ENCODE data around the gene NPPA. TPM values are rescaled to one million over a fixed set of nuclear protein-coding genes. Genes with fewer than 3 reads are reported as not detected.

NPPA gene
- total RNA-seq, 1 experiment from 2014 or later: not detected

DNA sequence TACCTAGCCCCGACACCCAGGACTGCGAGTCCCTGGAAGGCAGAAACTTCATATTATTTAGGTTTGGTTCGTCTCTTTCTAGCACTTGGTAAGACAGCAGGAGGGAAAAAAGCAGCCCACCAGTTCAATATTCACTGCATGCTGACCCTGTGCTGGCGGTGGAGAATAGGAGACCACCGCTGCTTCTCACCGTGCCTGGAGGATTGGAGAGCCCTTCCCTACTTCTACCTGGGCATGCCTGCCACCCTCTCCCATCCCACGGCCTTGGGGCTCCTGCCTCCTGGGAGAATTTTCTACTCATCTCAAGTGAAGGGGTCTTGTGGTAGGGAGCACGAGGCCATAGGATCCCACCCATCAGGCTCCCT lies 47.2 kb downstream of the NPPA start (continued):
- TF ChIP-seq, protein P1, sequence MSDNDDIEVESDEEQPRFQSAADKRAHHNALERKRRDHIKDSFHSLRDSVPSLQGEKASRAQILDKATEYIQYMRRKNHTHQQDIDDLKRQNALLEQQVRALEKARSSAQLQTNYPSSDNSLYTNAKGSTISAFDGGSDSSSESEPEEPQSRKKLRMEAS (IDR thresholded peaks at IDR 0.05): no peak

GRCh38 chr1:11799896-11800295 lies 47.7 kb downstream of the NPPA start:
- ChIA-PET RAD21 (ENCODE audit: low non-redundant PET in 1 of 2, low total read pairs in 2 of 2, uncharacterized antibody in 2 of 2, unreplicated experiment in 2 of 2) (no interaction called here), POLR2A (no interaction called here)

More at GRCh38 chr1:11799896-11800295, 47.7 kb downstream of the NPPA start:
- Histone ChIP-seq H3K9me2 (ENCODE audit: insufficient read depth) (no peaks in the 10 kb centered on the region), H2AFZ (ENCODE audit: low read depth, low read length, poor library complexity, severe bottlenecking) (no peak overlapping the region), H3K36me3 (ENCODE audit: control insufficient read depth in 1 of 2, insufficient read depth in 2 of 2, low read length in 2 of 2) (no peaks in the 10 kb centered on the region), H3K27me3 (ENCODE audit: insufficient read depth, low read length) (no peaks in the 10 kb centered on the region), H3K4me1 (ENCODE audit: control insufficient read depth in 1 of 2, insufficient read depth in 2 of 2, low read length in 2 of 2) (peaks cover 33 to 51% of the 10 kb centered on the region in 2 experiments), H3K4me3 (replicated peaks in 1 of 2; ENCODE audit: low read depth in 1 of 2, low read length in 2 of 2) (no peak overlapping the region), H3K79me2 (ENCODE audit: insufficient read depth, low read length) (no peaks in the 10 kb centered on the region), H3K4me2 (ENCODE audit: low read length) (no peak overlapping the region), H3K9ac (ENCODE audit: low read length) (no peak overlapping the region), H3K27ac (ENCODE audit: low read depth, low read length) (no peak overlapping the region), H4K20me1 (ENCODE audit: insufficient read depth) (no peaks in the 10 kb centered on the region), H3K9me3 (ENCODE audit: control insufficient read depth in 1 of 2, insufficient read depth in 1 of 2, low read depth in 1 of 2, low read length in 2 of 2) (no peaks in the 10 kb centered on the region)
- ATAC-seq (no peak), DNase-seq (ENCODE audit: low read depth, low spot score) (no peak)
- TF ChIP-seq JUND (IDR thresholded peaks at IDR 0.05) (no peak), SP1 (IDR thresholded peaks at IDR 0.05; ENCODE audit: low read depth) (no peak), CBX3 (IDR thresholded peaks at IDR 0.05; ENCODE audit: low read depth) (no peak), EZH2 (IDR thresholded peaks at IDR 0.05) (no peak), ZBTB33 (IDR thresholded peaks at IDR 0.05; ENCODE audit: extremely low read depth, insufficient replicate concordance, low read length) (no peak), RAD21 (IDR thresholded peaks at IDR 0.05; ENCODE audit: low read depth) (no peak), EGR1 (IDR thresholded peaks at IDR 0.05; ENCODE audit: low read depth) (no peak), EZH2phosphoT487 (IDR thresholded peaks at IDR 0.05; ENCODE audit: borderline replicate concordance) (no peak), TCF7L2 (IDR thresholded peaks at IDR 0.05; ENCODE audit: borderline replicate concordance, extremely low read depth, insufficient read depth, insufficient read length) (no peak)
- TF ChIP-seq, protein P1 (IDR thresholded peaks at IDR 0.05): no peak
- intact Hi-C loops (cut with micrococcal nuclease): no loop called here
- CTCF ChIA-PET: no interaction called here
- no TSS peak for BruUV-seq (replicated peaks)
